Measurements from ENCODE around the gene CYP2J2. TPM values are rescaled to one million over a fixed set of nuclear protein-coding genes. Genes with fewer than 3 reads are reported as not detected.

Gene CYP2J2
- polyA plus RNA-seq, 1 experiment: 0.04 TPM

Small RNAs within 50 kb of the gene (small RNA-seq; reads per million reads assigned to genes)
- not detected for gene RN7SL475P (ENCODE audit: insufficient read length, low read depth, low replicate concordance)

Other genes starting within 250 kb of the CYP2J2 start
- not detected in 2 replicates for gene HOOK1, start 111.8 kb downstream of the CYP2J2 start, polyA plus RNA-seq (2011; rRNA removed)
- gene C1orf87, start 147.0 kb upstream of the CYP2J2 start, polyA plus RNA-seq (2011; rRNA removed): not detected in 2 replicates

Data from BJ (cell line).